ENCODE measurements around the gene ATP11B.

- TF ChIP-seq ZFP36 (IDR thresholded peaks at IDR 0.05; ENCODE audit: low read depth, low read length, partially characterized antibody) (no peak), SP1 (CRISPR knock-in tag; IDR thresholded peaks at IDR 0.05) (no peak), SRSF9 (IDR thresholded peaks at IDR 0.05; ENCODE audit: borderline replicate concordance, low read depth, low read length) (no peak), ZFP30 (CRISPR knock-in tag; IDR thresholded peaks at IDR 0.05; ENCODE audit: borderline replicate concordance) (no peak), CTCF (IDR thresholded peaks at IDR 0.05 in 2 of 3, conservative IDR thresholded peaks at IDR 0.05 in 1 of 3; ENCODE audit: insufficient read depth in 2 of 3, low read depth in 1 of 3, low read length in 3 of 3) (no peak), AFF1 (IDR thresholded peaks at IDR 0.05; ENCODE audit: low read depth in 1 of 2, partially characterized antibody in 2 of 2) (no peak), POLR2A (conservative IDR thresholded peaks at IDR 0.05) (no peak), HMG20A (CRISPR knock-in tag; conservative IDR thresholded peaks at IDR 0.05) (no peak)
Measured at GRCh38 chr3:182886497-182886896, 93.2 kb downstream of the ATP11B start.
